Type B pancreatic cell (in vitro differentiated cells): Measurements from ENCODE around the gene ASTN1. TPM values are rescaled to one million over a fixed set of nuclear protein-coding genes. Genes with fewer than 3 reads are reported as not detected.

Source experiments
- DNase-seq: peaks from one replicate; pipeline ENCODE4 v3.0.0; 2021; ENCODE audit warnings: mixed read lengths; ENCODE audit not compliant: unreplicated experiment; ENCODE audit errors: extremely low spot score
- H3K27ac Mint-ChIP-seq: 2 replicates; pipeline ENCODE4 v1.8.0; 2021; ENCODE audit warnings: mild to moderate bottlenecking, mixed read lengths
- H3K27me3 Mint-ChIP-seq: 2 replicates; pipeline ENCODE4 v1.8.0; 2021; ENCODE audit warnings: mixed read lengths
- H3K36me3 Mint-ChIP-seq: 2 replicates; pipeline ENCODE4 v1.8.0; 2021; ENCODE audit warnings: mixed read lengths
- H3K4me1 Mint-ChIP-seq: one replicate; pipeline ENCODE4 v1.8.0; 2021; ENCODE audit warnings: mixed read lengths; ENCODE audit not compliant: unreplicated experiment
- H3K4me3 Mint-ChIP-seq: 2 replicates; pipeline ENCODE4 v1.8.0; 2021; ENCODE audit warnings: mild to moderate bottlenecking, mixed read lengths
- H3K9me3 Mint-ChIP-seq: 2 replicates; pipeline ENCODE4 v1.8.0; 2021; ENCODE audit warnings: mixed read lengths
- total RNA-seq: library from RNA; stranded (reverse); gene quantifications from 2 replicates; pipeline ENCODE4 v1.2.1, GENCODE V29; 2021; ENCODE audit warnings: low replicate concordance
- TF ChIP-seq, protein P1 (sequence below): fragments of 200-600 bp; sonication (generic); conservative IDR thresholded peaks from 2 replicates; pipeline ENCODE4 v1.5.0; 2021; ENCODE audit warnings: antibody characterized with exemption, mild to moderate bottlenecking

Gene ASTN1
- total RNA-seq, 1 donor from 2014 or later: 24.9 TPM

DNA sequence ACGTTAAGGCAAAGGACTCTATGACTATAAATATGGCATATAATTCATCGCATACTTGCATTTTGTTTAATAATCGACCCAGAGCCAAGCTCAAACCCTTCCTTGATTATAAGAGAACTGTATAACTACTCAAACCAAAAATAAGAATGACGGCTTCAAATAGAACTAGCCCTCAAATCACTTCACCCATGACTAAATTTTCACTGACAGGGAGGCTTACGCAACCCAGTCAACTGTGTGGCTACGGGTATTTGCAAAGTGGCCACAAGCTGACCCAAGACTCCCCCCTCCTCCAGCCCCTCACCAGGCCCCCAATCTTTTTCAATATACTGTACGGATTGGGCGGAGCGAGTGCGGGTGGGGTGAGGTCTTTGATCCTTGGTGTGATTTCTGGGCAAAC is 268.3 kb downstream of the ASTN1 start:
- no peaks in the 10 kb centered on the region for H3K9me3 Mint-ChIP-seq
- H3K36me3 Mint-ChIP-seq: no peaks in the 10 kb centered on the region
- TF ChIP-seq, protein P1, sequence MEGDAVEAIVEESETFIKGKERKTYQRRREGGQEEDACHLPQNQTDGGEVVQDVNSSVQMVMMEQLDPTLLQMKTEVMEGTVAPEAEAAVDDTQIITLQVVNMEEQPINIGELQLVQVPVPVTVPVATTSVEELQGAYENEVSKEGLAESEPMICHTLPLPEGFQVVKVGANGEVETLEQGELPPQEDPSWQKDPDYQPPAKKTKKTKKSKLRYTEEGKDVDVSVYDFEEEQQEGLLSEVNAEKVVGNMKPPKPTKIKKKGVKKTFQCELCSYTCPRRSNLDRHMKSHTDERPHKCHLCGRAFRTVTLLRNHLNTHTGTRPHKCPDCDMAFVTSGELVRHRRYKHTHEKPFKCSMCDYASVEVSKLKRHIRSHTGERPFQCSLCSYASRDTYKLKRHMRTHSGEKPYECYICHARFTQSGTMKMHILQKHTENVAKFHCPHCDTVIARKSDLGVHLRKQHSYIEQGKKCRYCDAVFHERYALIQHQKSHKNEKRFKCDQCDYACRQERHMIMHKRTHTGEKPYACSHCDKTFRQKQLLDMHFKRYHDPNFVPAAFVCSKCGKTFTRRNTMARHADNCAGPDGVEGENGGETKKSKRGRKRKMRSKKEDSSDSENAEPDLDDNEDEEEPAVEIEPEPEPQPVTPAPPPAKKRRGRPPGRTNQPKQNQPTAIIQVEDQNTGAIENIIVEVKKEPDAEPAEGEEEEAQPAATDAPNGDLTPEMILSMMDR: no peak
- H3K4me3 Mint-ChIP-seq: no peak overlapping the region
- DNase-seq: no peak
- H3K27me3 Mint-ChIP-seq: peaks cover 30% of the 10 kb centered on the region
- peaks cover 13% of the 10 kb centered on the region for H3K4me1 Mint-ChIP-seq
- no peak overlapping the region for H3K27ac Mint-ChIP-seq

DNA sequence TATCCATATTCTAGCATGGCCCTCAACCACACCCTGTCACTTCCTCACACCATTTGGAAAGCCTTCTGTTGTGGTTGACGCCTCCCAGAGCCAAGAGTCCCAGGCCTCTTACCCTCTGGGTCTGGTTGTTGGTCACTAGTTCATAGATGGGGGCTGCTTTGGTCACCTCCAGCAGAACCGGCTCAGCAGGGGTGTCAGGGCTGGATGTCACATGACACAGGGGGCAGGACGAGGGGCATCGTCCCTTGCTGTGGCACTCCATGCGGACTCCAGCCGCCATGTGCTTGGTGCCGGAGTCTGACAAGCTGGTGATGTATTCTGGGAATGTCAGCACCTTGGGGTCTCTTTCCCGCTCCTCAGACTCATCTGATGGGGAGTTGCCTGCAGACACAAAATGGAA is 270.1 kb downstream of the ASTN1 start:
- Mint-ChIP-seq H3K27me3 (peaks cover 22% of the 10 kb centered on the region), H3K4me3 (no peak overlapping the region), H3K27ac (no peak overlapping the region), H3K36me3 (no peaks in the 10 kb centered on the region), H3K9me3 (no peaks in the 10 kb centered on the region), H3K4me1 (peaks cover 13% of the 10 kb centered on the region)
- DNase-seq: no peak
- TF ChIP-seq, protein P1: no peak

DNA sequence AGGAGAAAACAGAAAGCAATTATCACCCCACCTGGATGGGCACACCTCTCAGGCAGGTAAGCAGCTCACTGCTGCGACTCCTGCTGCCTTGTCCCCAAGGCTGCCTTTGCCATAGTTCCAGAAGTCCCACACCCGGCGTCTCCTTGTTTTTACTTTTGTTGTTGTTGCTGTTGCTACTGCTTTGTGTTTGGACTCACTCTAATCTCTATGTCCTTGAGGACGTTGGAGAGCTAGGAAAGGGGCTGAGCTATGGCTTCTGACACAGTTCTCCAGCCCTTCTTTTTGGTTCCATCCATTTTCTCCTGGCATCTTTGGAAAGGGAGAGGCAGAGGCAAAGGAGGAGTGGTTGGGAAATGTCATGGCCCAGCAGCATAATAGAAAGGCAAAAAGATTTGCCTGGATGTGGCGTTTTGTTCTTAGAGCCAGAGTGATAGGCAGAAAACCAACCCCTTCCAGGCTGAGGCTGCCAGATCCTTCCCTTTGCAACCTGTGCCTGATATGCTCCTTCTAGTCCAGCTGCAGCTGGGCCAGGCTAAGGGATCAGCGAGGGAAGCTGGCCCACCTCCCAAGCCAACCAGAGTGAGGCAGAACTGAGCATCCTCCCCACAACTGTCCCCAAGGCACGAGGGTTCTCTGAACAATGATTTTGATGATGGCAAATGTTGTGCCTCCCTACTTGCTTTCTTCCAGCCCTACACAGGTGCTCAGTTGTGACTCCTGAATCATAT is 270.7 kb downstream of the ASTN1 start:
- Mint-ChIP-seq H3K4me1 (peaks cover 13% of the 10 kb centered on the region), H3K27me3 (peaks cover 20% of the 10 kb centered on the region), H3K9me3 (no peaks in the 10 kb centered on the region), H3K36me3 (no peaks in the 10 kb centered on the region), H3K27ac (no peak overlapping the region), H3K4me3 (no peak overlapping the region)
- TF ChIP-seq, protein P1: no peak
- no peak for DNase-seq

DNA sequence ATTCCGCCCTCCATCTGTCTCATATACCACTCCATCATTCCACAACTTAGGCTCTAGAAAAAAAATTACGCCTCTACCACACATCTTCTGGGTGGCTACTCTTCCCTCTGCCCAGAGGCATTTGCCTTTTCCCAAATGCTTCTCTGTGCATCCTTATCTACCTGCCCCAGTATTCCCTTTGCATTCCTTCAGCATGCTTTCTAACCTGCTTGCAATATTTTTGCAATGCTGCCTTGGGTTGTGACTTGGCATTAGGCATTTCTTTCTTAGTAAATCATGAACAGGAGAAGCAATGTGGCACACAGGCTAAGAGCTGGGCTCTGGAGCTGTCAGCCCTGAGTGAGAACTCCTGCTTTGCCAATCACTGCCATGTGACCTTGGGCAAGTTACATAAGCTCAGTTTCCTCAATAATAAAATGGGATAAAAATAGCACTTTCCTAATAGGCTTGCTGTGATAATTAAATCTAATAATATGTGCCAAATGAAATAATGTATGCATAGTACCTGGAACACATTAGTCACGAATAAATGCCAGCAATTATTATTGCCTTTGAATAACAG is 276.0 kb downstream of the ASTN1 start:
- H3K4me1 Mint-ChIP-seq: no peaks in the 10 kb centered on the region
- H3K36me3 Mint-ChIP-seq: peaks cover 8% of the 10 kb centered on the region
- no peak overlapping the region for H3K27ac Mint-ChIP-seq
- H3K27me3 Mint-ChIP-seq: peaks cover 14% of the 10 kb centered on the region
- TF ChIP-seq, protein P1: no peak
- H3K4me3 Mint-ChIP-seq: no peak overlapping the region
- H3K9me3 Mint-ChIP-seq: no peaks in the 10 kb centered on the region
- DNase-seq: no peak

DNA sequence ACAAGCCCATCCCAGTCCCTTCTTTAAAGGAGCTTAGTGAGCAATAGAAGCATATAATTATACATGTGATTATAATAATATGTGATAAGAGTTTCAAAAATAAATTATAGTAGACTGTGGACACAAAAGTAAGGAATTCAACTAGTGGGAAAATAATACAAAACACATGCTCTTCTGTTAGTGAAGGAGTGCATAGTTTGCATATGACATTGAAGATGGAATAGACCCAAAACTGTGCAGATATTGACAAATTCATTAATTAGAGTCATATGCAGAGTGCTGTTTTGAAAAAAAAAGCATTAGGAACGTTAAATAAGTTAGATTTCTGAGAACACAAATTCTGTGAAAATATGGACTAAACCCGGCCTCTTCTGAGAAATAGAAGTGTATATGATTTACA is 278.8 kb downstream of the ASTN1 start:
- H3K4me1 Mint-ChIP-seq: no peaks in the 10 kb centered on the region
- H3K9me3 Mint-ChIP-seq: no peaks in the 10 kb centered on the region
- TF ChIP-seq, protein P1: no peak
- no peak overlapping the region for H3K4me3 Mint-ChIP-seq
- no peak overlapping the region for H3K27ac Mint-ChIP-seq
- no peak for DNase-seq
- peaks cover 4% of the 10 kb centered on the region for H3K27me3 Mint-ChIP-seq
- peaks cover 8% of the 10 kb centered on the region for H3K36me3 Mint-ChIP-seq
